Calu3 (cell line): Measurements from ENCODE around the gene DNAI2. TPM values are rescaled to one million over a fixed set of nuclear protein-coding genes. Genes with fewer than 3 reads are reported as not detected.

ENCODE experiments used
- BruUV-seq: library from RNA; stranded (reverse); fragments of 400-500 nt; replicated peaks from 2 replicates; lab custom pipeline; 2021; lab: Mats Ljungman, UMichigan
- CTCF ChIA-PET: fragments of 300-600 bp; sonication (Branson Sonifier 250); formaldehyde crosslinking; loops from one replicate; lab custom pipeline; 2022; ENCODE audit warnings: antibody characterized with exemption; lab: Charles Lee
- DNase-seq: peaks from one replicate; pipeline ENCODE4 v3.0.0; 2022
- H3K27ac Mint-ChIP-seq: one replicate; pipeline ENCODE4 v1.8.0; 2022; ENCODE audit warnings: mixed read lengths; ENCODE audit not compliant: unreplicated experiment
- H3K27me3 Mint-ChIP-seq: one replicate; pipeline ENCODE4 v1.8.0; 2022; ENCODE audit warnings: mixed read lengths; ENCODE audit not compliant: unreplicated experiment
- H3K36me3 Mint-ChIP-seq: one replicate; pipeline ENCODE4 v1.8.0; 2022; ENCODE audit warnings: mild to moderate bottlenecking, moderate library complexity, mixed read lengths; ENCODE audit not compliant: insufficient read depth, unreplicated experiment
- H3K4me1 Mint-ChIP-seq: one replicate; pipeline ENCODE4 v1.8.0; 2022; ENCODE audit warnings: mild to moderate bottlenecking, low read depth, mixed read lengths; ENCODE audit not compliant: unreplicated experiment
- H3K4me3 Mint-ChIP-seq: one replicate; pipeline ENCODE4 v1.8.0; 2022; ENCODE audit warnings: mild to moderate bottlenecking, low read depth, moderate library complexity, mixed read lengths; ENCODE audit not compliant: unreplicated experiment
- H3K9me3 Mint-ChIP-seq: one replicate; pipeline ENCODE4 v1.8.0; 2022; ENCODE audit warnings: low read depth, mixed read lengths; ENCODE audit not compliant: unreplicated experiment
- intact Hi-C: fragments of 100-400 bp; cut with micrococcal nuclease; formaldehyde crosslinking; loops from one replicate; pipeline ENCODE4 v1.10.0; 2022; ENCODE audit not compliant: unreplicated experiment
- total RNA-seq: library from RNA; stranded (reverse); gene quantifications from 2 replicates; pipeline ENCODE4 v1.2.3, GENCODE V29; 2022
- TF ChIP-seq, protein P1 (sequence below): fragments of 200-600 bp; IDR thresholded peaks from one replicate; pipeline ENCODE4 v1.8.0; 2022; ENCODE audit warnings: antibody characterized with exemption; ENCODE audit not compliant: unreplicated experiment

DNAI2 gene
- total RNA-seq, 1 experiment from 2014 or later, result not detected

DNA sequence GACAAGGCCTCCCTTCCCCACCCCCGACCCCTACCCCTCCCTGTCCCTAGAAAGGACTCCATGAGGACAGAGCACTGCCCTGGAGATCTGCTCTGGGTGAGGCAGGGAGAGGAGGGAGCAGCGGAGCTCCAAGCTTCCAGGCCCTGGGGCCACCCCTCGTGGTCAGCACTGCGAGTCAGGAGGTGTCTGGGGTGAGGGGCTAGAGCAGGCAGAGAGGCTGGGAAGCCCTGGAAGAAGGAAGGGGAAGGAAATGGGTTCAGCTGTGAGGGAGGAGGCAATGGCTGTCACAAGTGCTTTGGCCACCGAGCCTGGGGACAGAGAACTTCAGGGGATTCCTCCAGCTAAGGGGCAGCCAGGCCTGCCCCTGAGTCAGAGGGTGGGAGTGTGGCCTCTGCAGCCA lies 28.2 kb upstream of the DNAI2 start:
- H3K27ac Mint-ChIP-seq, result no peak overlapping the region
- intact Hi-C loops, result no loop called here
- peaks cover 97% of the 10 kb centered on the region for H3K27me3 Mint-ChIP-seq
- CTCF ChIA-PET, result interaction anchor here (0.5 kb wide), 1 partner anchor 117 kb away, joined by 4 read pairs; no protein-coding TSS in a partner anchor
- H3K9me3 Mint-ChIP-seq, result no peaks in the 10 kb centered on the region
- no TSS peak for BruUV-seq
- H3K4me1 Mint-ChIP-seq, result no peaks in the 10 kb centered on the region
- TF ChIP-seq, protein P1, sequence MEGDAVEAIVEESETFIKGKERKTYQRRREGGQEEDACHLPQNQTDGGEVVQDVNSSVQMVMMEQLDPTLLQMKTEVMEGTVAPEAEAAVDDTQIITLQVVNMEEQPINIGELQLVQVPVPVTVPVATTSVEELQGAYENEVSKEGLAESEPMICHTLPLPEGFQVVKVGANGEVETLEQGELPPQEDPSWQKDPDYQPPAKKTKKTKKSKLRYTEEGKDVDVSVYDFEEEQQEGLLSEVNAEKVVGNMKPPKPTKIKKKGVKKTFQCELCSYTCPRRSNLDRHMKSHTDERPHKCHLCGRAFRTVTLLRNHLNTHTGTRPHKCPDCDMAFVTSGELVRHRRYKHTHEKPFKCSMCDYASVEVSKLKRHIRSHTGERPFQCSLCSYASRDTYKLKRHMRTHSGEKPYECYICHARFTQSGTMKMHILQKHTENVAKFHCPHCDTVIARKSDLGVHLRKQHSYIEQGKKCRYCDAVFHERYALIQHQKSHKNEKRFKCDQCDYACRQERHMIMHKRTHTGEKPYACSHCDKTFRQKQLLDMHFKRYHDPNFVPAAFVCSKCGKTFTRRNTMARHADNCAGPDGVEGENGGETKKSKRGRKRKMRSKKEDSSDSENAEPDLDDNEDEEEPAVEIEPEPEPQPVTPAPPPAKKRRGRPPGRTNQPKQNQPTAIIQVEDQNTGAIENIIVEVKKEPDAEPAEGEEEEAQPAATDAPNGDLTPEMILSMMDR, result no peak
- DNase-seq, result no peak
- H3K4me3 Mint-ChIP-seq, result no peak overlapping the region
- no peaks in the 10 kb centered on the region for H3K36me3 Mint-ChIP-seq

DNA sequence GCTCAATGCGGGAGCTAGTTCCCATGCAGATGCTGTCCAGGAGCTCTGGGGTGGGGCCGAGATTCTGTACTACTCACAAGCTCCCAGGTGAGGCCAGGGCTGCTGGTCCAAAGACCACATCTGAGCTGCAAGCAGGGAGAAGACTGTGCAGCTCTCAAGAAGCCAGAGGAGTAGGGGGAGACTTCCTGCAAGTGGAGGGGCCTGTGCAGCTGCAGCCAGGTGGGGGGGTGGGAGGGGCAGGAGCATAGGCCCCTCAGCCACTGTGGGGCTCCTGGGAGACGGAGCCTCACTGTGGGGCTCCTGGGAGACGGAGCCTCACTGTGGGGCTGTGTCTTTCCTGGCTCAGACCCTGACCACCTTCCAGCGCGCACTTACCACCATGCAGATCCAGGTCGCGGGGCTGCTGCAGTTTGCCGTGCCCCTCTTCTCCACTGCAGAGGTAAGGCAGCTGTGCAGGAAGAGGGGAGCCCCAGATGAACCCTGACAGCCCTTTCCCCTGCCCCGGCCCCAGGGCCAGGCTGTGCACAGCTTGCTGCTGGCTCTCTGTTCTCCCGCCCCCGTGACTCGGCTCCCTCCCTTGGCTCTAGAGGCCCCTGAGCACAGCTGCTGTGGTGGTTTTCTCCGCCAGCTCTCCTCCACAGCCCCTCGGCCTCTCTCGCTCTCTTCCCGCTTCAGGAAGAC lies 24.3 kb upstream of the DNAI2 start:
- intact Hi-C loops, result no loop called here
- CTCF ChIA-PET, result interaction anchor here (1.1 kb wide), 1 partner anchor 99 kb away, joined by 9 read pairs; no protein-coding TSS in a partner anchor
- Mint-ChIP-seq H3K27ac (no peak overlapping the region), H3K27me3 (peaks cover 89% of the 10 kb centered on the region), H3K9me3 (no peaks in the 10 kb centered on the region), H3K4me1 (no peaks in the 10 kb centered on the region), H3K36me3 (no peaks in the 10 kb centered on the region), H3K4me3 (no peak overlapping the region)
- DNase-seq, result no peak
- no TSS peak for BruUV-seq
- TF ChIP-seq, protein P1, result no peak

- no peak for DNase-seq
- Mint-ChIP-seq H3K36me3 (no peaks in the 10 kb centered on the region), H3K9me3 (no peaks in the 10 kb centered on the region), H3K4me1 (no peaks in the 10 kb centered on the region), H3K4me3 (no peak overlapping the region), H3K27me3 (peaks cover 81% of the 10 kb centered on the region), H3K27ac (no peak overlapping the region)
- BruUV-seq, result no TSS peak
- CTCF ChIA-PET, result no interaction called here
- TF ChIP-seq, protein P1, result no peak
- intact Hi-C loops, result no loop called here
These were observed 23.6 kb upstream of the DNAI2 start for GRCh38 chr17:74250324-74250995.

DNA sequence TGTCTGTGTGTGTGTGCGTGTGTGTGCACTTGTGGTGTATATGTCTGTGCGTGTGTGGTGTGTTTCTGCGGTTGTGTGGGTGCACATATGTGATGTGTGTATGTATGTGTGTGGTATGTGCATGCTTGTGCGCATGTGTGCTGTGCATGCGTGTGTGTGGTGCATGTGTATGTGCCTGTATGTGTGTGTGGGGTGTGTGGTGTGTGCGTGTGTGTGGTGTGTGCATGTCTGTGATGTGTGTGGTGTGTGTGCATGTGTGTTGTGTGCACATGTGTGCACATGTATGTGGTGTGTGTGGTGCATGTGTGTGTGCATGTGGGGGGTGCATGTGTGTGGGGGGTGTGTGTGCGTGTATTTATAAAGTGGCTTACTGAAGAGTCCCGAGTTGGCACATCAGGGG lies 23.0 kb upstream of the DNAI2 start:
- TF ChIP-seq, protein P1, result no peak
- Mint-ChIP-seq H3K4me1 (no peaks in the 10 kb centered on the region), H3K27ac (no peak overlapping the region), H3K36me3 (no peaks in the 10 kb centered on the region), H3K9me3 (no peaks in the 10 kb centered on the region), H3K4me3 (no peak overlapping the region), H3K27me3 (peaks cover 75% of the 10 kb centered on the region)
- BruUV-seq, result no TSS peak
- intact Hi-C loops, result no loop called here
- CTCF ChIA-PET, result no interaction called here
- no peak for DNase-seq
